Activated CD8-positive, alpha-beta T cell treated with anti-CD3 and anti-CD28 coated beads for 36 hours (primary cell): ENCODE results near the gene FNTB. TPM values are rescaled to one million over a fixed set of nuclear protein-coding genes. Genes with fewer than 3 reads are reported as not detected.

Experiments
- ATAC-seq: fragments of 200-7000 bp; cut with Tn5 transposase; one replicate; pipeline ENCODE4 v1.10.0; 2021; ENCODE audit warnings: mild to moderate bottlenecking, moderate library complexity
- CTCF ChIA-PET: fragments of 350-600 bp; sonication (Branson Sonifier 250); formaldehyde crosslinking; loops from one replicate; lab custom pipeline; 2021; ENCODE audit warnings: antibody characterized with exemption; lab: Charles Lee
- POLR2A ChIA-PET: fragments of 350-600 bp; sonication (Branson Sonifier 250); formaldehyde crosslinking; loops from one replicate; lab custom pipeline; 2021; ENCODE audit warnings: antibody characterized with exemption; lab: Charles Lee
- DNase-seq: peaks from one replicate; pipeline ENCODE4 v3.0.0-alpha.2; 2020
- H3K27ac Mint-ChIP-seq: one replicate; pipeline ENCODE4 v1.8.0; 2021; ENCODE audit warnings: mild to moderate bottlenecking, mixed read lengths
- H3K27me3 Mint-ChIP-seq: one replicate; pipeline ENCODE4 v1.8.0; 2021; ENCODE audit warnings: mixed read lengths
- H3K36me3 Mint-ChIP-seq: one replicate; pipeline ENCODE4 v1.8.0; 2021; ENCODE audit warnings: low read depth, mixed read lengths
- H3K4me1 Mint-ChIP-seq: one replicate; pipeline ENCODE4 v1.8.0; 2021; ENCODE audit warnings: low read depth, mixed read lengths
- H3K4me3 Mint-ChIP-seq: one replicate; pipeline ENCODE4 v1.8.0; 2021; ENCODE audit warnings: mild to moderate bottlenecking, moderate library complexity, mixed read lengths
- H3K9me3 Mint-ChIP-seq: one replicate; pipeline ENCODE4 v1.8.0; 2021; ENCODE audit warnings: mixed read lengths
- intact Hi-C: fragments of 100-400 bp; cut with micrococcal nuclease; formaldehyde crosslinking; loops from one replicate; pipeline ENCODE4 v1.10.0; 2022
- total RNA-seq, 2 experiments: library from RNA; stranded (reverse); gene quantifications; one replicate each; pipeline ENCODE4 v1.2.3, GENCODE V29; 2021
- TF ChIP-seq, protein P1 (sequence below): fragments of 200-600 bp; IDR thresholded peaks from one replicate; pipeline ENCODE4 v1.8.0; 2022; ENCODE audit warnings: antibody characterized with exemption, mild to moderate bottlenecking

FNTB gene
- total RNA-seq, 2 experiments from 2014 or later: 18.8 to 23.5 TPM

GRCh38 chr14:65096323-65097089 is 109.8 kb downstream of the FNTB start:
- ATAC-seq (no peak), DNase-seq (no peak)
- Mint-ChIP-seq H3K27me3 (no peaks in the 10 kb centered on the region), H3K27ac (peak overlapping the region; percentile 58), H3K4me1 (peaks cover 81% of the 10 kb centered on the region), H3K9me3 (no peaks in the 10 kb centered on the region), H3K4me3 (no peak overlapping the region), H3K36me3 (peaks cover 69% of the 10 kb centered on the region)
- intact Hi-C loops: no loop called here
- ChIA-PET CTCF (interaction anchor here (1.3 to 1.7 kb wide), 2 partner anchors 7 to 110 kb away, joined by 3 to 4 read pairs; partner anchors contain the start of gene FNTB), POLR2A (interaction anchor here (1.7 kb wide), 1 partner anchor 110 kb away, joined by 4 read pairs; the partner anchor contains the start of gene FNTB)
- TF ChIP-seq, protein P1, sequence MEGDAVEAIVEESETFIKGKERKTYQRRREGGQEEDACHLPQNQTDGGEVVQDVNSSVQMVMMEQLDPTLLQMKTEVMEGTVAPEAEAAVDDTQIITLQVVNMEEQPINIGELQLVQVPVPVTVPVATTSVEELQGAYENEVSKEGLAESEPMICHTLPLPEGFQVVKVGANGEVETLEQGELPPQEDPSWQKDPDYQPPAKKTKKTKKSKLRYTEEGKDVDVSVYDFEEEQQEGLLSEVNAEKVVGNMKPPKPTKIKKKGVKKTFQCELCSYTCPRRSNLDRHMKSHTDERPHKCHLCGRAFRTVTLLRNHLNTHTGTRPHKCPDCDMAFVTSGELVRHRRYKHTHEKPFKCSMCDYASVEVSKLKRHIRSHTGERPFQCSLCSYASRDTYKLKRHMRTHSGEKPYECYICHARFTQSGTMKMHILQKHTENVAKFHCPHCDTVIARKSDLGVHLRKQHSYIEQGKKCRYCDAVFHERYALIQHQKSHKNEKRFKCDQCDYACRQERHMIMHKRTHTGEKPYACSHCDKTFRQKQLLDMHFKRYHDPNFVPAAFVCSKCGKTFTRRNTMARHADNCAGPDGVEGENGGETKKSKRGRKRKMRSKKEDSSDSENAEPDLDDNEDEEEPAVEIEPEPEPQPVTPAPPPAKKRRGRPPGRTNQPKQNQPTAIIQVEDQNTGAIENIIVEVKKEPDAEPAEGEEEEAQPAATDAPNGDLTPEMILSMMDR: no peak

GRCh38 chr14:65098586-65098985 is 111.9 kb downstream of the FNTB start:
- Mint-ChIP-seq H3K36me3 (peaks cover 60% of the 10 kb centered on the region), H3K4me1 (peaks cover 71% of the 10 kb centered on the region), H3K27ac (peak overlapping the region; percentile 82), H3K4me3 (peak overlapping the region; percentile 62), H3K9me3 (no peaks in the 10 kb centered on the region), H3K27me3 (no peaks in the 10 kb centered on the region)
- CTCF ChIA-PET: no interaction called here
- intact Hi-C loops: no loop called here
- DNase-seq (no peak), ATAC-seq (no peak)
- POLR2A ChIA-PET: interaction anchor here (1.1 kb wide), 1 partner anchor 16 kb away, joined by 3 read pairs; no protein-coding TSS in a partner anchor
- TF ChIP-seq, protein P1: no peak

DNA sequence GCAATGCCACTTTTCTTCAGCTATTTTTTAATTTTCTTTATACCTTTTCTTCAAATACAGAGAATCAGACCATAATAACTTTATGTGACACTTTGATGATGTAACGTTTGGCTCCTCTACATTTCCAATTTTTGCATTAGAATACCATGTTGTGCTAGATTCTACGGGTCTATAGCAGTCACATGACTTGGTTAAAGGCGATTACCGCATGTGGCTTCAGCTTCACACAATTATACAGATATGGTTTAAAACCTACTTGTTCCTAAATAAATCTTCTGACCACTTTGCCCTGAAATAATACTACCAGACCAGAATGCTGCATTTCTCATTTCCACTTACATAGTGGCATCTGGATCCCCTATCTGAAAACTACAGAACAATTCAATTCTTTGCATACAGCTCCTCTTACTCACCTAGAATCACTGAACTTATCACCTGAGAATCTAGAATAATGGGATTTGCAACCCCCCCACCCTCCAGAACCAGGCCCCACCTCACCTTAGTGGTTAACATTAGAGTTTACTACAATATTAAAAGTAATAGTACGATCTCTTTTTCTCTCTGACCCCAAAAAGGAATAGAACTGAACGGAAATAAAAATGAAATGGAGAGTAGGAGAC is 114.3 kb downstream of the FNTB start:
- TF ChIP-seq, protein P1: no peak
- peaks cover 39% of the 10 kb centered on the region for H3K36me3 Mint-ChIP-seq
- no peaks in the 10 kb centered on the region for H3K27me3 Mint-ChIP-seq
- ChIA-PET POLR2A (interaction anchor here (0.6 to 1.4 kb wide), 2 partner anchors 70 to 311 kb away, joined by 3 read pairs; no protein-coding TSS in a partner anchor), CTCF (no interaction called here)
- H3K9me3 Mint-ChIP-seq: no peaks in the 10 kb centered on the region
- H3K27ac Mint-ChIP-seq: peak overlapping the region; percentile 85
- DNase-seq (peak; percentile 43), ATAC-seq (no peak)
- H3K4me3 Mint-ChIP-seq: peak overlapping the region; percentile 90
- H3K4me1 Mint-ChIP-seq: peaks cover 48% of the 10 kb centered on the region
- intact Hi-C loops: loop anchor here (5.0 kb wide), 1 partner anchor 114 kb away; the partner anchor contains the start of gene FNTB

GRCh38 chr14:65101631-65102440 is 115.1 kb downstream of the FNTB start:
- ATAC-seq (no peak), DNase-seq (peak; percentile 54)
- POLR2A ChIA-PET: interaction anchor here (0.7 to 1.4 kb wide), 2 partner anchors 101 to 310 kb away, joined by 3 to 4 read pairs; no protein-coding TSS in a partner anchor
- Mint-ChIP-seq H3K27ac (peak overlapping the region; percentile 98), H3K36me3 (peaks cover 31% of the 10 kb centered on the region), H3K4me1 (peaks cover 40% of the 10 kb centered on the region), H3K4me3 (peak overlapping the region; percentile 90), H3K9me3 (no peaks in the 10 kb centered on the region), H3K27me3 (no peaks in the 10 kb centered on the region)
- intact Hi-C loops: loop anchor here (5.0 kb wide), 1 partner anchor 115 kb away; the partner anchor contains the start of gene FNTB
- TF ChIP-seq, protein P1: no peak
- CTCF ChIA-PET: no interaction called here
